GM06990 (cell line): Measurements from ENCODE around the gene ISM1.

ENCODE experiments used
- DNase-seq: peaks from one replicate; pipeline ENCODE4 v3.0.0-alpha.2; 2011; ENCODE audit not compliant: insufficient read length; ENCODE audit errors: extremely low read depth
- H3K27me3 ChIP-seq: replicated peaks from 2 replicates; pipeline ENCODE4 v1.6.0; 2011; ENCODE audit warnings: low read length; ENCODE audit not compliant: control insufficient read depth, insufficient read depth
- H3K36me3 ChIP-seq: 2 replicates; pipeline ENCODE4 v1.5.1; 2011; ENCODE audit warnings: low read length; ENCODE audit not compliant: control insufficient read depth, insufficient read depth
- H3K4me3 ChIP-seq: replicated peaks from 2 replicates; pipeline ENCODE4 v1.5.1; 2011; ENCODE audit warnings: low read depth, mild to moderate bottlenecking, control low read depth, low read length
- TF ChIP-seq, protein P1 (sequence below): IDR thresholded peaks from 2 replicates; pipeline ENCODE4 v1.5.1; 2011; ENCODE audit warnings: low read length, control low read depth, mild to moderate bottlenecking, inconsistent platforms; ENCODE audit not compliant: insufficient read depth, poor library complexity, severe bottlenecking

Gene ISM1

DNA sequence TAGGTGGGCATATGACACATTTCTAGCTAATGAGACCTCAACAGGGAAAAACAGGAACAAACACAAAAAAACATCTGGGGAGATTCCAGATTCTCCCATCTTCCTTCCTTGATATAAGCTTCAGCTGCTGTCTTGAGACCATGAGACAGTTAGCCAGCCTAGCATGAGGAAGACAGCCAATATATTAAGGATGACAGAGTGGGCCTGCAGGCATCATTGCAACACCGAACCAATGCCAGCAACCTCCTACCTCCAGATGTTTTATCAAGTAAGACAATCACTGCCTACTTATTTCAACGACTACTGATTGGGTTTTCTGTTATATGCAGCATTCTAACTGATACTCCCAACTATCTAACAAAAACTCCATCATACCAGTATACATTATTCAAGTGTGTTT lies 119.0 kb downstream of the ISM1 start:
- TF ChIP-seq, protein P1, sequence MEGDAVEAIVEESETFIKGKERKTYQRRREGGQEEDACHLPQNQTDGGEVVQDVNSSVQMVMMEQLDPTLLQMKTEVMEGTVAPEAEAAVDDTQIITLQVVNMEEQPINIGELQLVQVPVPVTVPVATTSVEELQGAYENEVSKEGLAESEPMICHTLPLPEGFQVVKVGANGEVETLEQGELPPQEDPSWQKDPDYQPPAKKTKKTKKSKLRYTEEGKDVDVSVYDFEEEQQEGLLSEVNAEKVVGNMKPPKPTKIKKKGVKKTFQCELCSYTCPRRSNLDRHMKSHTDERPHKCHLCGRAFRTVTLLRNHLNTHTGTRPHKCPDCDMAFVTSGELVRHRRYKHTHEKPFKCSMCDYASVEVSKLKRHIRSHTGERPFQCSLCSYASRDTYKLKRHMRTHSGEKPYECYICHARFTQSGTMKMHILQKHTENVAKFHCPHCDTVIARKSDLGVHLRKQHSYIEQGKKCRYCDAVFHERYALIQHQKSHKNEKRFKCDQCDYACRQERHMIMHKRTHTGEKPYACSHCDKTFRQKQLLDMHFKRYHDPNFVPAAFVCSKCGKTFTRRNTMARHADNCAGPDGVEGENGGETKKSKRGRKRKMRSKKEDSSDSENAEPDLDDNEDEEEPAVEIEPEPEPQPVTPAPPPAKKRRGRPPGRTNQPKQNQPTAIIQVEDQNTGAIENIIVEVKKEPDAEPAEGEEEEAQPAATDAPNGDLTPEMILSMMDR = no peak
- no peaks in the 10 kb centered on the region for H3K36me3 ChIP-seq
- no peak for DNase-seq
- no peak overlapping the region for H3K4me3 ChIP-seq
- no peaks in the 10 kb centered on the region for H3K27me3 ChIP-seq

DNA sequence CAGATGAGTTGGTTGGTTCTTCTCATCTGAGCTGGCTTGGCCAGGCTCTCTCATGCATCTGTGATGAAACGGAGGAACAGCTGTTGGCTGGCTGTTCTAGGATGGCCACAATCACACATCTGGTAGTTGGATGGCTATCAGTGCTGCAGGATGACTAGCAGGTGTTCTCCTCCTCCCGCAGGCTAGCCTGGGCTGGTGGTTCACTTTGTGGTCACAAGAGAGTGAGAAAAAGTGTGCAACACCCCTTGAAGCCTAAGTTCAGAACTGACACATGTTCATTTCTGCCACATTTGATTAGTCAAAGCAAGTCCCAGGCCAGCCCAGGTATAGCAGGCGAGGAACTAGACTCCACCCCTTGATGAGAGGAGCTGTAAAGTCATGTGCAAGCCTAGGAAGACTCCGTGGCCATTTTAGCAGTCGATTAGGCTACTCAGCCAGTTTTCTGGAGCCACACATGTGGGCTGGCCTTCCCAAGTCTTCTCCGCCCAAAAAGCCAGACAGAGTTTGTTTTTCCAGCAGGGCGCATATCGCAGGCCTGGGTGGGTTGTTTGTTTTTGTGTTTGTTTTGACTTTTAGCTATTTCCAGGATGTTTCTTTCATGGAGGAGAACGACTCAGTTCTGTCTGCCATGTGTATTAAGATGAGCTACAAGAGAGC lies 120.8 kb downstream of the ISM1 start:
- TF ChIP-seq, protein P1 = no peak
- no peak for DNase-seq
- Histone ChIP-seq H3K27me3 (no peaks in the 10 kb centered on the region), H3K36me3 (no peaks in the 10 kb centered on the region), H3K4me3 (no peak overlapping the region)

DNA sequence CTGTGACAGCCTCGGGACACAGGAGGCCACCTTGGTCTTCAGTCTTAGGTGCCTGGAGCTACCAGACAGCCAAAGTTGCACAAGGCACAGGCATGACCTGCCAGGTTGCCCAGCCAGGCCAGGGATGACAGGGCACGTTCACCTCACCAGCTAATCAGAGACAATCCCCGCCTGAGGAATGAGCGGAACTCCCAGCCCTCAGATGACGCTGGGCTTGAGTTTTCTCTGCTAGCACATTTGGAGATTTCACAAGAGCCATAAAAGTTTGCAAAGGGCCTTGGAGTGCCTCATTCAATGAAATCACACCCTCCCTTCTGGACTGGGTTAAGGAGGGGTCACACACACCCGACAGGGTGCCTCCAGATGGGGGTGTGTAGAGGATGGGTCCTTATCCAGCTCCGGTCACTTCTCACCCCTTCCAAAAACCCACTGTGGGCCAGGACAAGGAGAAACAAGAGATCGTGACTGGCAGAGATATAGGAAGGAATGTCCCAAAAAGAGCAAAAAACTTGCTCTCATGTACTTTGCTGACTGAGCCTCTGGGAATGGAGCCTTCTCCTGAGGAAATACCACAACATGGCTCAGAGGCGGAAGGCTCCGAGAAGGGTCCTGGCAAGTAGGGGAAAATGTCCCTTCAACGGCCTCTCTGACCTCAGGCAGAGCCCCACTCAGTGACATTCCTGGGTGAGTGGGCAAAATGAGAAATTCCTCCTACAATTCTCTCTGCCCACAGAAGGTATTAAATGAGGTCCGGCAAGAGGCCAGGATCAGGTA lies 121.6 kb downstream of the ISM1 start:
- Histone ChIP-seq H3K4me3 (no peak overlapping the region), H3K36me3 (no peaks in the 10 kb centered on the region), H3K27me3 (no peaks in the 10 kb centered on the region)
- TF ChIP-seq, protein P1 = no peak
- no peak for DNase-seq

DNA sequence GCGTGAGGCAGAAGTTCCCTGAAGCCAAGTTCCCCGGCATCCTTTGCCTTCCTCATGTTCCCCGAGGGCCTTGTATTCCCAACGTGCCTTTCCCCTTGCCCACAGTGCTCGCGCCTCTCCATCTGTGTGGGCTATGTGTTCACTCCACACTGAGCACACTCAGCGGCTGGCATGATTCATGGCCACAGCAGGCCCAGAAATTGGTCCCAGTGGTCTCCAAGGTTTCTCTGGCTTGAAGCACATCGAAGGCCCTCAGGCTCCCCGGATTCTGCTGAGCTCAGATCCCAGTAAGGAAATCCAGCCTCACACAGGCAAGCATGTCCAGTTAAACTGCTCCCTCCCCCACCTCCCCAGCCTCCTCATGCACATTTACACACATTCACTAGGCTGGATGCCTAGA lies 123.6 kb downstream of the ISM1 start:
- no peak for DNase-seq
- no peaks in the 10 kb centered on the region for H3K27me3 ChIP-seq
- TF ChIP-seq, protein P1 = no peak
- no peaks in the 10 kb centered on the region for H3K36me3 ChIP-seq
- H3K4me3 ChIP-seq = no peak overlapping the region

DNA sequence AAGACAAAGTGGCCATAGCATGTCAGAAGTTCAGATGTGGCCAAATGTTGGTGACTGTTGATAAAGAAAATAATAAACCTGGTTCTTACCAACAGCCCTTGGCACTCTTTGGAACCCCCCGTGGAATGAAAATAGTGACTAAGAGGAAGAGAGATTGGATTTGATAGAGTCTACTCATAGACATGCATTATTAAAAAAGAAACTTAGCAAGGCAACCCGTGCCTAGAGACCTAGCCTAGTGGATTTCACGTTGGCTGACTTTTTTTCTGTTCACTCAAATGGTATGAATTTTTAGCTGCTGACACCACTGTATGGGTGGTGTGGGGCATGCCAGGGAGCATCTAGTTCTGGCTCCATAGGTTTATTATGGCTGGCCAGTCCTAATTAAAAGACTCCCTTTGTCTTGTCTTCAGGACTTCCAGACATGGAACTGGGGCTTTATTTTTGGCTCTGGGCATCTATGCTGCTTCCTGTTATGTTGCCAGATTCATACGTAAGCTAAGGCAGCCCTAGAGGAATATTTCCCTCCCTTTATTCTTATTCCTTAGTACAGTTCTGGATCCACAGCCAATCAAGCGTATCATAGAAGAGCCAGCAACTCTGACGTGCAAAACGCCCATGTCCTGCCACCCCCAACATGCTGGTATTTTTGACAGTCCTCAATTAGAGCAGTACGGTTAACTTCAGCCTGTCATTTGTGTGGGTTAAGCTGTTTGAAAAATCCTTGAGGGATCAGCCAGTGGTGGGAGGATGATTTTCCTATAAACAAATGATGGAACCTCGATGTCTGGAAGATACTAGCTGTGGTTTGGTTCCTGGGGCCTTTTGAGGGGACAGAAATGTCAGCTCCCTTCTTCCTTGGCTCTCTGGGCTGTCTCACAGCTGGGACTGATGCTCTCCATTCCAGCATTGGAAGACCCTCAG lies 127.5 kb downstream of the ISM1 start:
- Histone ChIP-seq H3K4me3 (no peak overlapping the region), H3K27me3 (no peaks in the 10 kb centered on the region), H3K36me3 (no peaks in the 10 kb centered on the region)
- TF ChIP-seq, protein P1 = no peak
- DNase-seq = no peak
